ENCODE results near the gene TP53AIP1. TPM values are rescaled to one million over a fixed set of nuclear protein-coding genes. Genes with fewer than 3 reads are reported as not detected.

The TP53AIP1 gene
- total RNA-seq, 2 experiments from 2014 or later, result not detected

- DNase-seq (no peak), ATAC-seq (no peak)
- H3K27me3 Mint-ChIP-seq, result no peaks in the 10 kb centered on the region
- ChIA-PET CTCF (interaction anchor here (1.0 kb wide), 1 partner anchor 42 kb away, joined by 3 read pairs; no protein-coding TSS in a partner anchor), POLR2A (no interaction called here)
- TF ChIP-seq, protein P1, sequence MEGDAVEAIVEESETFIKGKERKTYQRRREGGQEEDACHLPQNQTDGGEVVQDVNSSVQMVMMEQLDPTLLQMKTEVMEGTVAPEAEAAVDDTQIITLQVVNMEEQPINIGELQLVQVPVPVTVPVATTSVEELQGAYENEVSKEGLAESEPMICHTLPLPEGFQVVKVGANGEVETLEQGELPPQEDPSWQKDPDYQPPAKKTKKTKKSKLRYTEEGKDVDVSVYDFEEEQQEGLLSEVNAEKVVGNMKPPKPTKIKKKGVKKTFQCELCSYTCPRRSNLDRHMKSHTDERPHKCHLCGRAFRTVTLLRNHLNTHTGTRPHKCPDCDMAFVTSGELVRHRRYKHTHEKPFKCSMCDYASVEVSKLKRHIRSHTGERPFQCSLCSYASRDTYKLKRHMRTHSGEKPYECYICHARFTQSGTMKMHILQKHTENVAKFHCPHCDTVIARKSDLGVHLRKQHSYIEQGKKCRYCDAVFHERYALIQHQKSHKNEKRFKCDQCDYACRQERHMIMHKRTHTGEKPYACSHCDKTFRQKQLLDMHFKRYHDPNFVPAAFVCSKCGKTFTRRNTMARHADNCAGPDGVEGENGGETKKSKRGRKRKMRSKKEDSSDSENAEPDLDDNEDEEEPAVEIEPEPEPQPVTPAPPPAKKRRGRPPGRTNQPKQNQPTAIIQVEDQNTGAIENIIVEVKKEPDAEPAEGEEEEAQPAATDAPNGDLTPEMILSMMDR (IDR thresholded peaks at IDR 0.05), result no peak
- H3K27ac Mint-ChIP-seq, result no peak overlapping the region
- no peaks in the 10 kb centered on the region for H3K9me3 Mint-ChIP-seq
- peaks cover 11% of the 10 kb centered on the region for H3K4me1 Mint-ChIP-seq (ENCODE audit: low read depth)
- no peaks in the 10 kb centered on the region for H3K36me3 Mint-ChIP-seq (ENCODE audit: low read depth)
- H3K4me3 Mint-ChIP-seq, result no peak overlapping the region
- intact Hi-C loops (cut with micrococcal nuclease), result no loop called here
Measured at GRCh38 chr11:128927108-128927461, 15.6 kb downstream of the TP53AIP1 start.

- ATAC-seq, result no peak
- H3K4me3 Mint-ChIP-seq, result no peak overlapping the region
- intact Hi-C loops (cut with micrococcal nuclease), result no loop called here
Measured at GRCh38 chr11:128926437-128927107, 16.1 kb downstream of the TP53AIP1 start.

DNA sequence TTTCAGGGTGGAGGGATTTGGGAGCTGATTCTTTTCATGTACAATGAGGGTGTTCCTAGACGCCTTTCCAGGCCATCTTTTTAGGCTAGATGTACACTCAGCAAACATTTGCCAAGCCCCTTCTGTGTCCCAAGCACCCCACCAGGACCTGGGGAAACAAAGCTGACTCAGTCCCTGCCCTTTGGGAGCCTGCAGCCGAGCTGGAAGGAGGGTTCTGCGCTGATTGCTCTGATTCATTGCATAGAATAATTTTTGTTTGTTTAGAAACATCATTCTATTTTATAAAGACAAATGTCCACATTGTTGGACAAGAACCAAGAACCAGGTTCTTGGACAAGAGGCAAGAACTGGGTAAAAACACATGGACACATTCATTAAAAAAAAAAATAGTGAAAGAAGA, 16.7 kb downstream of the TP53AIP1 start:
- H3K4me1 Mint-ChIP-seq (ENCODE audit: low read depth), result peaks cover 11% of the 10 kb centered on the region
- H3K27ac Mint-ChIP-seq, result no peak overlapping the region
- ChIA-PET POLR2A (no interaction called here), CTCF (interaction anchor here (1.0 to 2.5 kb wide), 3 partner anchors 13 to 41 kb away, joined by 3 to 15 read pairs (median 3); no protein-coding TSS in a partner anchor)
- H3K4me3 Mint-ChIP-seq, result no peak overlapping the region
- TF ChIP-seq, protein P1 (IDR thresholded peaks at IDR 0.05), result no peak
- intact Hi-C loops (cut with micrococcal nuclease), result no loop called here
- H3K9me3 Mint-ChIP-seq, result no peaks in the 10 kb centered on the region
- ATAC-seq, result no peak
- no peak for DNase-seq
- no peaks in the 10 kb centered on the region for H3K36me3 Mint-ChIP-seq (ENCODE audit: low read depth)
- peaks cover 2% of the 10 kb centered on the region for H3K27me3 Mint-ChIP-seq

More at GRCh38 chr11:128926437-128927107, 16.1 kb downstream of the TP53AIP1 start:
- TF ChIP-seq, protein P1 (IDR thresholded peaks at IDR 0.05), result no peak
- POLR2A ChIA-PET, result no interaction called here
- Mint-ChIP-seq H3K9me3 (no peaks in the 10 kb centered on the region), H3K27me3 (peaks cover 2% of the 10 kb centered on the region), H3K27ac (no peak overlapping the region), H3K36me3 (ENCODE audit: low read depth) (no peaks in the 10 kb centered on the region), H3K4me1 (ENCODE audit: low read depth) (peaks cover 11% of the 10 kb centered on the region)
- CTCF ChIA-PET, result interaction anchor here (1.0 to 2.5 kb wide), 3 partner anchors 17 to 42 kb away, joined by 3 to 15 read pairs (median 3); no protein-coding TSS in a partner anchor
- no peak for DNase-seq

- no peak for DNase-seq
- Mint-ChIP-seq H3K27me3 (peaks cover 2% of the 10 kb centered on the region), H3K9me3 (no peaks in the 10 kb centered on the region), H3K27ac (no peak overlapping the region), H3K36me3 (ENCODE audit: low read depth) (no peaks in the 10 kb centered on the region), H3K4me1 (ENCODE audit: low read depth) (peaks cover 11% of the 10 kb centered on the region), H3K4me3 (no peak overlapping the region)
- no peak for ATAC-seq
- intact Hi-C loops (cut with micrococcal nuclease), result no loop called here
- ChIA-PET CTCF (interaction anchor here (1.0 to 2.5 kb wide), 4 partner anchors 14 to 40 kb away, joined by 3 to 15 read pairs (median 4); no protein-coding TSS in a partner anchor), POLR2A (no interaction called here)
- TF ChIP-seq, protein P1 (IDR thresholded peaks at IDR 0.05), result no peak
Measured at GRCh38 chr11:128925250-128925600, 17.4 kb downstream of the TP53AIP1 start.

GRCh38 chr11:128924510-128925249, 18.0 kb downstream of the TP53AIP1 start:
- Mint-ChIP-seq H3K4me3 (no peak overlapping the region), H3K4me1 (ENCODE audit: low read depth) (peaks cover 11% of the 10 kb centered on the region), H3K27me3 (peaks cover 2% of the 10 kb centered on the region), H3K27ac (no peak overlapping the region), H3K9me3 (no peaks in the 10 kb centered on the region), H3K36me3 (ENCODE audit: low read depth) (no peaks in the 10 kb centered on the region)
- DNase-seq (no peak), ATAC-seq (no peak)
- ChIA-PET POLR2A (no interaction called here), CTCF (interaction anchor here (1.0 to 2.5 kb wide), 3 partner anchors 14 to 40 kb away, joined by 3 to 15 read pairs (median 6); no protein-coding TSS in a partner anchor)
- intact Hi-C loops (cut with micrococcal nuclease), result no loop called here
- TF ChIP-seq, protein P1 (IDR thresholded peaks at IDR 0.05), result no peak
